ENCODE results near the gene ST6GALNAC5. TPM values are rescaled to one million over a fixed set of nuclear protein-coding genes. Genes with fewer than 3 reads are reported as not detected.

The ST6GALNAC5 gene
- polyA plus RNA-seq, 3 donors = not detected

DNA sequence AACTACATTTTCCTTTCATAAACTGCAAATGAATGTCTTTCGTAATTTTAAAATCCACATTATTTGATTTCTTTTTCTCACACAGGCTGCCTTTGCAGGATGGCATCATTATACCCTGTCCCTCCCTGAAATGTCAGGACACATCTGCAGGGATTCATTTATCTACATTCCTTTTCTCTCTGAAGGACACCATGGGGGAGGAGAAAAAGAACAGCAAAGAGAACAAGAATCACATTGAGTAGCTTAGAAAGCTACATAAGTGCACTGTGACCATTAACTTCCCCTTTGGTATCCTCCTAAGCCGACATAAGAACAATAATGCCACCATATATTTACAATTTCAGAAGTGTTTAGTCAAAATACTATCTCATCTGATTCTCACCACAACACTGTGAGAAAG, 222.5 kb downstream of the ST6GALNAC5 start:
- TF ChIP-seq CTCF (IDR thresholded peaks at IDR 0.05) = no peak
- Mint-ChIP-seq H3K27me3 (ENCODE audit: low read depth in 3 of 3) (peaks cover 0 to 2% (median 0%) of the 10 kb centered on the region in 3 donors), H3K4me3 (no peak overlapping the region), H3K4me1 (no peaks in the 10 kb centered on the region), H3K36me3 (peaks cover 5 to 8% of the 10 kb centered on the region in 2 donors), H3K9me3 (no peaks in the 10 kb centered on the region), H3K27ac (no peak overlapping the region)
- H3K4me3 ChIP-seq (replicated peaks in 1 of 3; ENCODE audit: low read depth in 2 of 3, low read length in 3 of 3) = no peak overlapping the region
- DNase-seq = no peak
- H3K27ac ChIP-seq (ENCODE audit: low read depth in 1 of 2, low read length in 2 of 2) = no peak overlapping the region
- no peak overlapping the region for H3K4me2 ChIP-seq (replicated peaks; ENCODE audit: extremely low read depth, low read length, poor library complexity, severe bottlenecking)
- H3K36me3 ChIP-seq (replicated peaks in 1 of 2; ENCODE audit: control insufficient read depth in 1 of 2, insufficient read depth in 2 of 2, low read length in 2 of 2) = no peaks in the 10 kb centered on the region
- intact Hi-C loops (cut with micrococcal nuclease) = no loop called here
- no peaks in the 10 kb centered on the region for H4K20me1 ChIP-seq (ENCODE audit: insufficient read depth, low read length)
- no CpG with 5 or more reads among the region's 2 CpGs for WGBS (ENCODE audit: insufficient coverage)
- no peaks in the 10 kb centered on the region for H3K27me3 ChIP-seq (ENCODE audit: control insufficient read depth in 2 of 2, insufficient read depth in 2 of 2, low read length in 2 of 2)
- H2AFZ ChIP-seq (ENCODE audit: insufficient read depth, low read depth, low read length, poor library complexity, severe bottlenecking) = no peak overlapping the region
- no peaks in the 10 kb centered on the region for H3K79me2 ChIP-seq (ENCODE audit: insufficient read depth, low read length)
- no peaks in the 10 kb centered on the region for H3K4me1 ChIP-seq (ENCODE audit: control insufficient read depth in 1 of 2, insufficient read depth in 2 of 2, low read length in 2 of 2)
- H3K9me3 ChIP-seq (replicated peaks in 1 of 2; ENCODE audit: control insufficient read depth in 1 of 2, insufficient read depth in 1 of 2, low read length in 2 of 2) = no peaks in the 10 kb centered on the region
- H3K9ac ChIP-seq (ENCODE audit: insufficient read depth, low read length, poor library complexity, severe bottlenecking) = no peak overlapping the region

DNA sequence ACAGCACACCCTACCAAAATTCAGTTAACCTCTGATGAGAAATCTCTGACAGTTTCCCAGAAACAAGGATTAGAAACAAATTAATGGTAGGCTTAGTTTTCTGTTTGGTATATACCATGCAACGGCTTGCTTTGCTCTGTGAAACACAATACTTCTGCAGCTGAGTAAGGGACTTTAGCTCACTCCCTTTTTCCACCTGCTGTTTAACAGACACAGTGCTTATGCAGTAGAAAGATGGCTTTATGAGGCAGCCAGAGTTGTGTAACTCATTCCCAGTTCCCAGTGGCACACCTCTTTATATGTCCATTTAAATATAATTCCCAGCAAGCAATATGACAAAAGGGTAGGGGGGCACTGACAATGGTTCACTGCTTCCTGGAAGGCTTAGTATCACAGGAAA, 228.0 kb downstream of the ST6GALNAC5 start:
- no peaks in the 10 kb centered on the region for H4K20me1 ChIP-seq (ENCODE audit: insufficient read depth, low read length)
- Mint-ChIP-seq H3K36me3 (peaks cover 5 to 6% of the 10 kb centered on the region in 2 donors), H3K27me3 (ENCODE audit: low read depth in 3 of 3) (no peaks in the 10 kb centered on the region), H3K4me1 (no peaks in the 10 kb centered on the region), H3K27ac (no peak overlapping the region), H3K9me3 (no peaks in the 10 kb centered on the region), H3K4me3 (no peak overlapping the region)
- no peak overlapping the region for H3K27ac ChIP-seq (ENCODE audit: low read depth in 1 of 2, low read length in 2 of 2)
- no peak for DNase-seq
- no peak overlapping the region for H2AFZ ChIP-seq (ENCODE audit: insufficient read depth, low read depth, low read length, poor library complexity, severe bottlenecking)
- H3K4me1 ChIP-seq (ENCODE audit: control insufficient read depth in 1 of 2, insufficient read depth in 2 of 2, low read length in 2 of 2) = no peaks in the 10 kb centered on the region
- no peak for TF ChIP-seq CTCF (IDR thresholded peaks at IDR 0.05)
- H3K79me2 ChIP-seq (ENCODE audit: insufficient read depth, low read length) = no peaks in the 10 kb centered on the region
- H3K9ac ChIP-seq (ENCODE audit: insufficient read depth, low read length, poor library complexity, severe bottlenecking) = no peak overlapping the region
- H3K36me3 ChIP-seq (replicated peaks in 1 of 2; ENCODE audit: control insufficient read depth in 1 of 2, insufficient read depth in 2 of 2, low read length in 2 of 2) = no peaks in the 10 kb centered on the region
- no CpG with 5 or more reads among the region's 1 CpG for WGBS (ENCODE audit: insufficient coverage)
- intact Hi-C loops (cut with micrococcal nuclease) = no loop called here
- no peak overlapping the region for H3K4me3 ChIP-seq (replicated peaks in 1 of 3; ENCODE audit: low read depth in 2 of 3, low read length in 3 of 3)
- H3K9me3 ChIP-seq (replicated peaks in 1 of 2; ENCODE audit: control insufficient read depth in 1 of 2, insufficient read depth in 1 of 2, low read length in 2 of 2) = no peaks in the 10 kb centered on the region
- no peak overlapping the region for H3K4me2 ChIP-seq (replicated peaks; ENCODE audit: extremely low read depth, low read length, poor library complexity, severe bottlenecking)
- H3K27me3 ChIP-seq (ENCODE audit: control insufficient read depth in 2 of 2, insufficient read depth in 2 of 2, low read length in 2 of 2) = no peaks in the 10 kb centered on the region
